GM21390 (cell line): Measurements from ENCODE around the gene ADARB2.

ENCODE experiments used
- ATAC-seq: cut with Tn5 transposase; IDR thresholded peaks from one replicate; pipeline ENCODE4 v1.9.1; 2021; ENCODE audit not compliant: unreplicated experiment

ADARB2 gene

DNA sequence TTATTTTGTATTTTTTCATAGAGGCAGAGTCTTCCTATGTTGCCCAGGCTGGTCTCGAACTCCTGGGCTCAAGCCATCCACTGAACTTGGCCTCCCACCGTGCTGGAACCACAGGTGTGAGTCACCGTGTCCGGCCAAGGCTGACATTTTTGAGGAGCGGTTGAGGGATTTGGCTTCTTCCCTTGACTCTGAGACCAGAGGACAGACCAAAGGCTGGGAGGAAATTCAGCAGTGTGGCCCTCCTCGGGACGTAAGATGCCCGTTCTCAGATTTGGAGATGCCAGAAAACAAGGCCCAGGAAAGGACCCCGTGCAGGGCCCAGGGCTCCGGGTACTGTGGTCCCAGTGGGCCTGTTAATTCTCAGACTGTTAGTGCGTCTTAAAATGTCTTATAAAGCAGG is 535.0 kb downstream of the ADARB2 start:
- no peak for ATAC-seq

- ATAC-seq, result no peak
Observed at GRCh38 chr10:1200866-1201807, 536.2 kb downstream of the ADARB2 start.

DNA sequence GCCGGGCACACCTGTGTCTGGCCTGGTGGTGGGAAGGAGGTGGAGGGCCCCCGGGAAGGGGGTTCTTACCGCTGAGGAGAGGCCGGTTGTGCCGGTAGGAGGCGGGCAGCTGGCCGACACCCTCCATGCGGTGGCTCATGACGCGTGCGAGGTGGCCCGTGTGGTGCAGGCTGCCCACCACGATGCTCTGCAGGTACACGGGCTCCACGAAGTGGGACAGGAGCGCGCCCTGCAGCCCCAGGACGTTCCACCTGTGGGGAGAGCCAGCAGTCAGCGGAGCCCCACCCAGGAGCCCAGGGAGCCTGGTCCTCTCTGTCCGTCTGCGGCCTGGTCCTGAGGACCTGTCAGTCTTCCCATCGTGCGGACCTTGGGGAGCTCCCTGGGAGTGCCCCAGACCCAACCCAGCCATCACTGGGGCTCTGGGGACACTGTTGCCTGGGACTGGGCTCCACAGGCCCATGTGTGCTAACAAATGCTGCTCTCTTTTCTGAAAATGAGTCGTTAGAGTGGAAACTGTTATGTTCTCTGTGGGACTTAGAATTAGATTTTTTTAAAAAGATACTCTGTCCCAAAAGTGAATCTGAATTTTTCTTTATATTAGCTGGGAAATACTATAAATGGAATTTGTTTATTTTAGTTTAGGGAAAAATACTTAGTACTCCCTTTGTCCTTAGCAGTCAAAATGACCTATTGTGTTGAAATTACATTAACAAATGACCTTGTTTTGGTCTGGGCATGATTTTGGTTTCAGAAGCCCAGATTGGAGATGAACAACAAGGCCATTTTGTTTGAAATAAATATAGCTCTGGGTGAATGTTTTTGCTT is 537.2 kb downstream of the ADARB2 start:
- ATAC-seq, result no peak

GRCh38 chr10:1199345-1199673 is 538.0 kb downstream of the ADARB2 start:
- ATAC-seq, result no peak

DNA sequence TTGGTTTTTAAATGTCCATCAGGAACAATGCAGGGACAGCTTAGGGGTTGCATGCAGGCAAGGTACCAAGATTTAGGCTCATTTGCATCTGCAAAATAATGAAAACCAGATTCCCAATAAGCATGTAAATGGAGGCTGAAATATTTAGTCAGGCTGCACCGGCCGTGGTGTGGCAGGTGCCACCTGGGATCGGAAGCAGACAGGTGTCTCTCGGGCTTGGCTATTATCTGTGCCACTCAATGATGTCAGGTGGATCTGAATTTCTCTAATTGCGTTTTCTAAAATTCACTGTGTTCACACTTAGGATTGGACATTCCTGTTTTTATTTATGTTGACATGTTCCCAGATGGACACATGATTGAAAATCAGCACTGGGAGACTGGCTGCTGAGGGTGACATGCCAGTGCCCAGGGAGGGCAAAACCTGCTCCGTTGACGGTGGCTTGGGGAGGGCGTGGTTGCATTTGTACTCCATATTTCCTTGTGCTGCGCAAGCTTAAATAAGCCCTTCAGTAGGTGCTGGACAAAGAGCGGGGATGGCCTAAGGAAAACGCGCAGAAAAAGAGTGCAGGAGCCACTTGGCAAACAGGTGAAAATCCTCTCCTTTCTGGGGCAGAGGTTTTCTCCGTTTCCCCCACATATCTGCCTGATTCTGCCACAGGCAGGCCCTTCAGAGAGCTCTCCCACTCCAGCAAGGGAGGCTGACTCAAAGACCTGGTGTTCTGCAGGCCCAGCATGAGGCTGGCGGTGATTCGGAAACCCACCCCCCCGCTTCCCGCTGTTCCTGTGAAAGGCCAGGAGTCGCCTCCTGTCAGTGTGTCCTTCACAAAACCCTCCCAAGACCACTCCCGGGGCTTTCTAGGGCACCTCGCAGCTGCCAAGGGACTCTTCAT is 538.6 kb downstream of the ADARB2 start:
- ATAC-seq, result no peak

DNA sequence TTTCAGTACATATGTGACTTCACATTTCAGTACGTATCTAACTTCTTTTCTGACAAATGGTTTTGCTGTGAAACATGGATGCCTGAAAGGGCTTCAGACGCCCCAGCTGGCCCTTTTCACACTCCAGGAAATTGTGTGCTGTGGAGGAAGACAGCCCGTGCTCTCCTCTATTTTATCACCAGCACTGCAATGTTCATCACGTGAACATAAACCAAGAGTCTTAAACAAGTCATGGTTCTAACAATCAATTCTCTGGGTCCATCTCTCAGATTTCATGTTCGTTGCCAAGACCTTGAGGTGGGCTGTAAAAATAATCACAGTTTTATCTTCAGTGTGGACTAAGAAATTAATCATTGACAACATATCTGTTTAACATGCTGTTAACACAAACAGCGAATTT is 539.9 kb downstream of the ADARB2 start:
- no peak for ATAC-seq

DNA sequence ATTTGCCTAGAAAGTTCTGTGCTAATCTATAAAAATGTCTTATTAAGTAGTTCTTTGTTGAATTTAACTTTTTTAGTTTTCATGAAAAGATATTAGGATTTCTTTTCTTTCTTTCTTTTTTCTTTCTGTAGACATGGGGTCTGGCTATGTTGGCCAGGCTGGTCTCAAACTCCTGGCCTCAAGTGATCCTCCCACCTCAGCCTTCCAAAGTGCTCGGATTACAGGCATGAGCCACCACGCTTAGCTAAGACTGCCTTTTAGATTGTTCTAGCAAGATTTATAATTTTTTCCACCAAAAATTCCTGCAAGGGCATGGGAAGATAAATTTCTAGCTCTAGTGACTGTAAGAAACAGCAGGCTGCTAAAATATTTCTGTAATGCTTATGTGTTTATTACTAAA is 540.7 kb downstream of the ADARB2 start:
- no peak for ATAC-seq

DNA sequence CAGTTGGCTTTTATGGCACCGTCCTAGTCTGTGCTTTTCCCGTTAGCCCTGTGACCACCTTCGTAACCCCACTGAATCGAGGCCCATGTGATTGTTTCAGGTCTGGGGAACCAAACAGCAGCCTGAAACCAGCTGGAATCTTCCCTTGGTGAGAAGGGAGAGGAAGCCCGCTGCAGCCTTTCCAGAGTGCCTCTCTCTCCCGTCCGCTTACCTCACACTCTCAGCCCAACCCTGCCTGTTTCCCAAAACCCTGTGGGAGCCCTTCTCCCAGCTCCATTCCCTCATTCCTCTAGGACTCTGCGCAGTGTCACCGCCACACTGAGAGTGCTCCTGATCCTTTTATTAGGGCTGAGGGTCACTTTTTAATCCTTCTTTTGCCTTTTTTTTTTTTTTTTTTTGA is 541.5 kb downstream of the ADARB2 start:
- no peak for ATAC-seq

DNA sequence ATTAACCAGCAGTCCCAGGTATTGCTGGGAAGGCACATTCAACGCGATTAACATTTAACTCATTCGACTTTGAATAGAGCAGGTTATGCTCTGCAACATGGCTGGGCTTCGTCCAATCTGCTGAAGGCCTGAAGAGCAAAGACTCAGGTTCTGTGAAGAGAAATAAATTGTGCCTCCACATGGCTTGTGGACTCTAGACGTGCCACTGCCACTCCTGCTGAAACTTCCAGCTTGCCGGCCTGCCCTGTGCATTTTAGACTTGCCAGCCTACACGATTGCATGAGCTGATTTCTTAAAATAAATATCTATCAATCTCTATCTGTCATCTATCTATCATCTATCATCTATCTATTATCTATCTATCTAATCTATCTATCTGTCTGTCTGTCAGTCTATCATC is 543.2 kb downstream of the ADARB2 start:
- ATAC-seq, result no peak

- ATAC-seq, result no peak
Observed at GRCh38 chr10:1193561-1193960, 543.8 kb downstream of the ADARB2 start.

GRCh38 chr10:1191752-1192151 is 545.6 kb downstream of the ADARB2 start:
- ATAC-seq, result no peak

DNA sequence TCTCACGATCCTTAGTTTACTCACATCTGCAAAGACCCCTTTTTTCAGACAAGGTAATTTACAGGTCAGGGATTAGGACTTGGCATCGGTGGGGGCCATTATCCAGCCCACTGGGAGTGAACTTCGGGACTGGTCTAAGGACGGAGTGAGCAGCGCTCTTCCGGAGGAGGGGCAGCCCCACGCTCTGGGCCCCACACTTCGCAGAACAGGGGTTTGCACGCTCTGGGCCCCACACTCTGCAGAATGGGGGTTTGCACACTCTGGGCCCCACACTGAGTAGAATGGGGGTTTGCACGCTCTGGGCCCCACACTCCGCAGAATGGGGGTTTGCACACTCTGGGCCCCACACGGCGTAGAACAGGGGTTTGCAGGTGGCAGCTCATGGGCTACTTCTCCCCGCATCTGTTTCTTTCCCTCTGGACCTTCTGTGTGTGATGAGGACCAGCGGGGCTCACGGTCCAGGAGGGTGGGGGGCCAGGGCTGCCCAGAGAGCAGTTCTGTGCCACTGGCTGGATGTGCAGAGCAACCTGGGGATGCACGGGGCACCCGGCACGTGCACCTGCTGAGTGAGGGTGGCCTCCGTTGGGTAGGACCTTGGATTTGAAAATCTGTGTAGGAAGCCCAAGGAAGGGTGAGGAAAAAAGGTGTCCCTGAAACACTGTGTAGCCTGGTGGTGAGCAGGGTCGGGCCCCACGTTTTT is 546.4 kb downstream of the ADARB2 start:
- no peak for ATAC-seq

GRCh38 chr10:1190052-1190395 is 547.3 kb downstream of the ADARB2 start:
- no peak for ATAC-seq

DNA sequence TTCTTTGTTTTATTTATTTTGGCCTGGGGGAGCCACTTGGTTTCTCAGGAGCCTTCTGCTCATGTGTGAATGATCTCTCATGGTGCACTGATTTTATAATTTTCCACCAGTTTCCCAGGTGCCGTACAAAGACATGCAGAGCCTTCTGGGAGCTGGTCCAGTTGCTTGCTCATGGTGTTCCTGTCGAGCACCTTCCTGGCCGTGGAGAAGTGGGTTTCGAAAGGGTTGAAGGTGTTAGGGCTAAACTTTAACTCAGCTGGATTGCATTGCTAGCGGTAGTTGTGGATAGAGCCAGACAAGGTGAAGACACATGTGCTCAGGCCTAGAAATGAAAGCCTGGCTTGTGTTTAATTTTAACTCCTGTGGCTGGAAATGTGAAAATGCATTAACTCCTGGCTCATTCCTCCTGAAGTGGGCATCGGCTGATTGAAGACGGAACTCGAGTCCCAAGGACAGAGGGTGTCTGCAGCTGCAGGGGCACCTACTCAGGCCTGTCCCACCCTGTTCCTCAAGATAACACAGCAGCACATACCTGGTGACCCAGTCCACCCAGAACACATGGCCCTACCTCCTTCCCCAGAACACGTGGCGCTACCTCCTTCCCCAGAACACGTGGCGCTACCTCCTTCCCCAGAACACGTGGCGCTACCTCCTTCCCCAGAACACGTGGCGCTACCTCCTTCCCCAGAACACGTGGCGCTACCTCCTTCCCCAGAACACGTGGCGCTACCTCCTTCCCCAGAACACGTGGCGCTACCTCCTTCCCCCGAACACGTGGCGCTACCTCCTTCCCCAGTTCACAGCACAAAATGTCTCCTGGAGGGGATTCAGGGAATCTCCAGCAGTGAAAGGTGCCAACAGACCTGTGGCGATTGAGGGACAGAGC is 547.9 kb downstream of the ADARB2 start:
- no peak for ATAC-seq

DNA sequence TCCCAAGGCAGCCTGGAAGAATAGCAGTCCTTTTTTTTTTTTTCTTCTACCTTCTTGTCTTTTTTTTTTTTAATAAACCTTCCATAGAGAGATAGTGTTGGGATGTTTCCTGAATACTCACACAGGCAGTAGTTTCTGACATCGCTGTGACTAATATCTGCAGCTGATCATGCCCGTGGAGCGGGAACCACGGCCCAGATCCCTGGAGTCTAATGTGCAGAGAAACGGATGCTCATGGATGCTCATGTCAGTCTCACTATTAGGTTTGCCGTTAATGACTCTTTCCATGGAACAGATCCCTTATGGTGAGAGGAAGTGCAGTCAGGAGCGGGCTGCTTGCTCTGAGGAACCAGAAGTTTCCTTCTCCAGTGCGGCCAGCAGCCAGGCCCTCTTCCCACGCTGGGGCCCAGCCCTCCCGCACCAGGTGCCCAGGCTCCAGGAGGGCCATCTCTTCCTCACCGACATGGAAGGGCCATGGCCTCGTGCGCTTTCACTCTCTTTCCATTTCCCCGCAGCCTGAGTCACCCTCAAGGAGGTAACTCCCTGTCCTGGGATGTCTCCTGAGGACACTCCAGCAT is 548.7 kb downstream of the ADARB2 start:
- no peak for ATAC-seq

GRCh38 chr10:1187855-1188557 is 549.3 kb downstream of the ADARB2 start:
- ATAC-seq, result no peak

DNA sequence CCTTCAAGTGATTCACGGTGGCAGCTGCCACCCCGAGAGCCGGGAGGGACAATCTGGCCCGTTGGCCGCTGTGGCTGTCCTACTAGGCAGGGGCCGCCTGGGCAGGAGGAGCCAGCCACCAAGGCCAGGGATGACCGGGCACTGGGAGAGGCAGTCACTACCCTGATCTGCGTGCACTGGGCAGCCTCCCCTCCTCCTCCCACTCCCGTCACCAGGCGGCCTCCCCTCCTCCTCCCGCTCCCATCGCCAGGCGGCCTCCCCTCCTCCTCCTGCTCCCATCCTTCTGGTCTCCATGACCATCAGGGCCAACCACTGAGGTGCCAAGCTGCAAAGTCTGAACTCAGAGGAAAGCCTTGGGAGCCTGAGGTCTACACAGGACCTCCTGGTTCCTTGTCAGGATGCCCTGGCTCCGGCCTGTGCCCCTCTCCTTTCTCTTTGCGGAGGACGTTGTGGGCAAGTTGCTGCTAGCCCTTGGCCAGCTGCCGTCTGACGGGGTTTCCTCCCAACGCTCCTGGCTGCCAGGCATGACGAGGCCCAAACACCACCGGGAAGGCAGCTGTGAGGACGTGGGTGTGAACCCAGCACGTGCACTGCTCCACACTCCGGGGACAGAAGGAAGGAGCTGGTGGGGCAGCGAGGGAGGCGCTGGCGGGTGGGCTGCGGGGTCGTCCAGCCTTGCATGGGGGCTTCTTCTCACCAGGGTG is 550.0 kb downstream of the ADARB2 start:
- no peak for ATAC-seq

DNA sequence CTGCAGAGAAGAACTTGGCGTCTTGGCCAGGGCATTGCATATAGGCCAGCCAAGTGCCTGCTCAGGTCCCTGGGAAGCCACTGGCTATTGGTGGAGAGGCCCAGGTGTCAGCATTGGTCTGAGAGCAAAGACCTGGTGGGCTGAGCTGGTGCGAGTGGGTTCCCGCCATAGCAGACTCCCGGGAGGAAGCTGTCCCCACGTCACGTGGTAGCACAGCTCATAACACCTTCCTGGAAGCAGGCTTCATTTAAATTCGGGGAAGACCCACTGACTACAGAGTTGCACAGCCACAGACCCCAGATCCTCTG is 550.7 kb downstream of the ADARB2 start:
- ATAC-seq, result no peak
